Body of pancreas (tissue), 4 donors: Measurements from ENCODE around the gene SDCBP2. TPM values are rescaled to one million over a fixed set of nuclear protein-coding genes. Genes with fewer than 3 reads are reported as not detected.
A peak's percentile ranks its signal among the peaks of the same experiment; 100 is the strongest.

ENCODE experiments used
- ATAC-seq: fragments of 150-250 bp; one replicate; pipeline ENCODE4 v1.9.1; 2016
- DNase-seq, 4 donors: peaks; one replicate each; pipeline ENCODE4 v3.0.0-alpha.2; 2019
- H3K27ac ChIP-seq, 4 donors: fragments of 200-600 bp; sonication (generic); 1 replicate in 3 of 4; 2 replicates in 1 of 4; pipeline versions ENCODE4 v1.5.1 to v1.6.1; 2016 to 2019; ENCODE audit warnings: mild to moderate bottlenecking in 1 of 4, mixed read lengths in 1 of 4, moderate library complexity in 1 of 4
- H3K27me3 ChIP-seq, 2 donors: fragments of 200-600 bp; sonication (generic); one replicate each; pipeline ENCODE4 v1.6.0; 2016; ENCODE audit warnings: mild to moderate bottlenecking in 1 of 2
- H3K36me3 ChIP-seq, 2 donors: fragments of 200-600 bp; sonication (generic); replicated peaks in 1 of 2; 2 replicates each; pipeline ENCODE4 v1.5.1; 2016; ENCODE audit warnings: low read depth in 2 of 2; ENCODE audit not compliant: insufficient read depth in 1 of 2
- H3K4me1 ChIP-seq: fragments of 200-600 bp; sonication (generic); one replicate; pipeline ENCODE4 v1.6.0; 2016
- H3K4me3 ChIP-seq, 2 donors: fragments of 200-600 bp; sonication (generic); 1 replicate in 1 of 2; 2 replicates in 1 of 2; pipeline ENCODE4 v1.5.1; 2016 to 2019
- H3K9me3 ChIP-seq, 3 donors: fragments of 200-600 bp; sonication (generic); 1 replicate in 2 of 3; 2 replicates in 1 of 3; pipeline ENCODE4 v1.5.1; 2016
- CTCF ChIP-seq, 7 experiments: fragments of 450-650 bp in 4 of 7; fragments of 200-600 bp in 3 of 7; sonication (generic) in 3 of 7; IDR thresholded peaks; one replicate each; pipeline ENCODE4 v1.5.1; 2016 to 2019; ENCODE audit warnings: antibody characterized with exemption in 7 of 7
- POLR2A ChIP-seq, 3 donors: fragments of 450-650 bp; IDR thresholded peaks; one replicate each; pipeline ENCODE4 v1.6.1; 2016; ENCODE audit warnings: antibody characterized with exemption in 3 of 3, mild to moderate bottlenecking in 2 of 3
- WGBS, 2 donors: methylation state at CpG; one replicate each; pipeline ENCODE4 v1.1.5; 2017; 5-methylcytosine and 5-hydroxymethylcytosine counted together
- intact Hi-C: fragments of 100-400 bp; cut with DNase I; formaldehyde crosslinking; loops from one replicate; pipeline ENCODE4 v1.15.1; 2023
- total RNA-seq, 2 donors: library from RNA; depleted of rRNA; stranded (reverse); fragments of >200 nt; gene quantifications; one replicate each; pipeline ENCODE4 v1.1.0, GENCODE V29; 2016

Gene SDCBP2
- total RNA-seq: 10 to 100 TPM; 14.8 to 20.0 TPM

GRCh38 chr20:1328680-1329330 is at the start of gene SDCBP2:
TSS of gene SDCBP2 (minus strand) at chr20:1329139. CDS start at chr20:1320416, 8,723 bp downstream.
- peak; percentile 77 for ATAC-seq
- 25 to 30% methylated on average over 5 to 8 of the region's 8 CpGs for WGBS, 2 donors
- intact Hi-C loops: no loop called here

GRCh38 chr20:1378735-1379125 is 49.8 kb upstream of the SDCBP2 start:
- 84 to 85% methylated on average over 6 of the region's 6 CpGs for WGBS, 2 donors
- Histone ChIP-seq H3K36me3 (no peaks in the 10 kb centered on the region), H3K27me3 (no peaks in the 10 kb centered on the region), H3K4me1 (peaks cover 42% of the 10 kb centered on the region), H3K9me3 (no peaks in the 10 kb centered on the region), H3K27ac (no peak overlapping the region), H3K4me3 (no peak overlapping the region)
- TF ChIP-seq POLR2A (IDR thresholded peaks at IDR 0.05): no peak
- no peak for TF ChIP-seq CTCF (IDR thresholded peaks at IDR 0.05)
- intact Hi-C loops: no loop called here
- ATAC-seq (no peak), DNase-seq (no peak)

More at GRCh38 chr20:1328680-1329330, at the start of gene SDCBP2:
- Histone ChIP-seq H3K27ac (peak within 1 kb of the TSS; percentile 81 to 95 (median 92)), H3K36me3 (no peaks in the 10 kb centered on the region), H3K9me3 (no peaks in the 10 kb centered on the region), H3K27me3 (no peaks in the 10 kb centered on the region), H3K4me1 (peaks cover 59% of the 10 kb centered on the region), H3K4me3 (no peak within 1 kb of the TSS)
- DNase-seq: peak; percentile 87 to 97 (median 92)
- peak; percentile 86 to 91 (median 89) for TF ChIP-seq POLR2A (IDR thresholded peaks at IDR 0.05)
- TF ChIP-seq CTCF (IDR thresholded peaks at IDR 0.05): no peak

- 65 to 75% methylated on average over 6 of the region's 6 CpGs for WGBS, 2 donors
- Histone ChIP-seq H3K36me3 (no peaks in the 10 kb centered on the region), H3K9me3 (no peaks in the 10 kb centered on the region), H3K4me3 (no peak overlapping the region), H3K27me3 (no peaks in the 10 kb centered on the region), H3K27ac (no peak overlapping the region), H3K4me1 (peaks cover 42% of the 10 kb centered on the region)
- intact Hi-C loops: no loop called here
- TF ChIP-seq CTCF (IDR thresholded peaks at IDR 0.05) (no peak), POLR2A (IDR thresholded peaks at IDR 0.05) (no peak)
- ATAC-seq (no peak), DNase-seq (no peak)
Measured at GRCh38 chr20:1377984-1378734, 49.2 kb upstream of the SDCBP2 start.

DNA sequence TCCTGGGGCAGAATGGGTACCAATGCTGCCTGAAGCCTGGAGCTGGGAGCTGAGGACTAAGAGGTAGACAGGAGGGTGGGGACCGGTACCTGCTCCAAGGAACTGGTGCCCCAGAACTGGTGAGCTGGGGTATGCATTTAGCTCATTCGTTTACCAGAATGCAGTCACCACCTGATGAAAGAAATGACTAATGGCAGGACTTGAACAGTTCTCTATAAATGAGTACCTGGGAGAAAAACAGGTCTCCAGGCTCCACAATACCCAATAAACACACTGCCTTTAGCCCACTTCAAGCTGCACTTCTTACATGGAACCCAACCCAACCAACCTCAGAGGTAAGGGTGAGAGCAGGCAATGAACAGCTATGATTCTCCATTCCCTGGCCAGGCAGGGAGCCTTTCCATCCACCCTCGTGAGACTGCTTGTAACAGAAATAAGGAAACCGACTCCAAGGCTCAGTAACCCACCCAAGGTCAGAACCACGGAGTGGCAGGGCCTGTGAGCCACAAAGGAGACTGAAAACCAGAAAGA is 48.5 kb upstream of the SDCBP2 start:
- ATAC-seq (no peak), DNase-seq (no peak)
- 58 to 75% methylated on average over 5 of the region's 5 CpGs for WGBS, 2 donors
- intact Hi-C loops: no loop called here
- Histone ChIP-seq H3K36me3 (peaks cover 0 to 2% of the 10 kb centered on the region in 2 donors), H3K4me3 (no peak overlapping the region), H3K27ac (no peak overlapping the region), H3K9me3 (no peaks in the 10 kb centered on the region), H3K4me1 (peaks cover 35% of the 10 kb centered on the region), H3K27me3 (no peaks in the 10 kb centered on the region)
- TF ChIP-seq CTCF (IDR thresholded peaks at IDR 0.05): no peak
